ENCODE measurements around the gene RPL38.

DNA sequence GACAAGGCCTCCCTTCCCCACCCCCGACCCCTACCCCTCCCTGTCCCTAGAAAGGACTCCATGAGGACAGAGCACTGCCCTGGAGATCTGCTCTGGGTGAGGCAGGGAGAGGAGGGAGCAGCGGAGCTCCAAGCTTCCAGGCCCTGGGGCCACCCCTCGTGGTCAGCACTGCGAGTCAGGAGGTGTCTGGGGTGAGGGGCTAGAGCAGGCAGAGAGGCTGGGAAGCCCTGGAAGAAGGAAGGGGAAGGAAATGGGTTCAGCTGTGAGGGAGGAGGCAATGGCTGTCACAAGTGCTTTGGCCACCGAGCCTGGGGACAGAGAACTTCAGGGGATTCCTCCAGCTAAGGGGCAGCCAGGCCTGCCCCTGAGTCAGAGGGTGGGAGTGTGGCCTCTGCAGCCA is 42.4 kb downstream of the RPL38 start:
- TF ChIP-seq, protein P1, sequence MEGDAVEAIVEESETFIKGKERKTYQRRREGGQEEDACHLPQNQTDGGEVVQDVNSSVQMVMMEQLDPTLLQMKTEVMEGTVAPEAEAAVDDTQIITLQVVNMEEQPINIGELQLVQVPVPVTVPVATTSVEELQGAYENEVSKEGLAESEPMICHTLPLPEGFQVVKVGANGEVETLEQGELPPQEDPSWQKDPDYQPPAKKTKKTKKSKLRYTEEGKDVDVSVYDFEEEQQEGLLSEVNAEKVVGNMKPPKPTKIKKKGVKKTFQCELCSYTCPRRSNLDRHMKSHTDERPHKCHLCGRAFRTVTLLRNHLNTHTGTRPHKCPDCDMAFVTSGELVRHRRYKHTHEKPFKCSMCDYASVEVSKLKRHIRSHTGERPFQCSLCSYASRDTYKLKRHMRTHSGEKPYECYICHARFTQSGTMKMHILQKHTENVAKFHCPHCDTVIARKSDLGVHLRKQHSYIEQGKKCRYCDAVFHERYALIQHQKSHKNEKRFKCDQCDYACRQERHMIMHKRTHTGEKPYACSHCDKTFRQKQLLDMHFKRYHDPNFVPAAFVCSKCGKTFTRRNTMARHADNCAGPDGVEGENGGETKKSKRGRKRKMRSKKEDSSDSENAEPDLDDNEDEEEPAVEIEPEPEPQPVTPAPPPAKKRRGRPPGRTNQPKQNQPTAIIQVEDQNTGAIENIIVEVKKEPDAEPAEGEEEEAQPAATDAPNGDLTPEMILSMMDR (IDR thresholded peaks at IDR 0.05), result no peak
- TF ChIP-seq EZH2 (IDR thresholded peaks at IDR 0.05), result no peak
